NCI-H1436 treated with DMSO at 0.1 percent for 48 hours (cell line): Measurements from ENCODE around the gene EFHB.
"Not testable (repeated sequence)": the region's sequence is repeated elsewhere in the genome, so short reads cannot be mapped to it uniquely, and the experiment has no call there.

ENCODE experiments used
- DNase-seq: peaks from one replicate; lab custom pipeline; 2025; lab: John Stamatoyannopoulos, UW

Gene EFHB

GRCh38 chr3:19931180-19931692 is 2.8 kb downstream of the EFHB start:
- DNase-seq = no peak

GRCh38 chr3:19920401-19921080 is 13.5 kb downstream of the EFHB start:
- no peak for DNase-seq

GRCh38 chr3:19917167-19917566 is 16.9 kb downstream of the EFHB start:
- no peak for DNase-seq

GRCh38 chr3:19911452-19911851 is 22.6 kb downstream of the EFHB start:
- no peak for DNase-seq

- no peak for DNase-seq
Measured at GRCh38 chr3:19907523-19907922, 26.5 kb downstream of the EFHB start.

GRCh38 chr3:19903649-19904048 is 30.4 kb downstream of the EFHB start:
- DNase-seq = no peak

- DNase-seq = no peak
Measured at GRCh38 chr3:19901918-19902317, 32.1 kb downstream of the EFHB start.

- DNase-seq = no peak
Measured at GRCh38 chr3:19901337-19901736, 32.7 kb downstream of the EFHB start.

GRCh38 chr3:19899833-19900232 is 34.2 kb downstream of the EFHB start:
- not testable (repeated sequence) for DNase-seq

GRCh38 chr3:19899264-19899663 is 34.8 kb downstream of the EFHB start:
- DNase-seq = no peak

GRCh38 chr3:19898721-19899120 is 35.3 kb downstream of the EFHB start:
- DNase-seq = no peak

- DNase-seq = no peak
Measured at GRCh38 chr3:19891740-19892139, 42.3 kb downstream of the EFHB start.

GRCh38 chr3:19888428-19889152 is 45.4 kb downstream of the EFHB start:
- no peak for DNase-seq

- DNase-seq = not testable (repeated sequence)
Measured at GRCh38 chr3:19887122-19887521, 46.9 kb downstream of the EFHB start.

- no peak for DNase-seq
Measured at GRCh38 chr3:19886404-19886803, 47.6 kb downstream of the EFHB start.

GRCh38 chr3:19885468-19885867 is 48.5 kb downstream of the EFHB start:
- no peak for DNase-seq

- DNase-seq = no peak
Measured at GRCh38 chr3:19881852-19882251, 52.2 kb downstream of the EFHB start.

GRCh38 chr3:19881036-19881435 is 53.0 kb downstream of the EFHB start:
- no peak for DNase-seq

GRCh38 chr3:19877656-19878055 is 56.4 kb downstream of the EFHB start:
- DNase-seq = no peak

GRCh38 chr3:19866751-19867347 is 67.2 kb downstream of the EFHB start:
- no peak for DNase-seq

- DNase-seq = not testable (repeated sequence)
Measured at GRCh38 chr3:19855318-19855717, 78.7 kb downstream of the EFHB start.

- not testable (repeated sequence) for DNase-seq
Measured at GRCh38 chr3:19846609-19847008, 87.4 kb downstream of the EFHB start.
